Transverse colon (tissue), 4 donors: ENCODE results near the gene ZNF324.

Experiments used
- CTCF ChIP-seq, 5 experiments: fragments of 200-600 bp in 3 of 5; fragments of 450-650 bp in 2 of 5; sonication (generic) in 3 of 5; IDR thresholded peaks; 1 replicate in 2 of 5; 2 replicates in 3 of 5; pipeline ENCODE4 v1.5.1; 2016 to 2017; ENCODE audit warnings: antibody characterized with exemption in 5 of 5, inconsistent platforms in 3 of 5, mild to moderate bottlenecking in 2 of 5, moderate library complexity in 1 of 5
- POLR2A ChIP-seq: fragments of 450-650 bp; IDR thresholded peaks from one replicate; pipeline ENCODE4 v1.6.1; 2016; ENCODE audit warnings: antibody characterized with exemption, mild to moderate bottlenecking, moderate library complexity
- POLR2AphosphoS5 ChIP-seq, 3 donors: sonication (generic); formaldehyde crosslinking; IDR thresholded peaks; one replicate each; pipeline ENCODE4 v1.6.1; 2016; ENCODE audit warnings: antibody characterized with exemption in 3 of 3

- no peak for TF ChIP-seq POLR2AphosphoS5 (IDR thresholded peaks at IDR 0.05)
- TF ChIP-seq CTCF (IDR thresholded peaks at IDR 0.05) = no peak
- no peak for TF ChIP-seq POLR2A
Measured at GRCh38 chr19:58497634-58498170, 30.8 kb downstream of the ZNF324 start.
